ENCODE measurements around the gene CBLN3.

Gene CBLN3

GRCh38 chr14:24439257-24439656 is 9.8 kb upstream of the CBLN3 start:
- no peak for DNase-seq (ENCODE audit: low read depth in 2 of 2)

GRCh38 chr14:24438223-24439097 is 9.0 kb upstream of the CBLN3 start:
- no peak for DNase-seq (ENCODE audit: low read depth in 2 of 2)

- no peak for DNase-seq (ENCODE audit: low read depth in 2 of 2)
Observed at GRCh38 chr14:24437736-24438067, 8.2 kb upstream of the CBLN3 start.

GRCh38 chr14:24437020-24437735 is 7.7 kb upstream of the CBLN3 start:
- no peak for DNase-seq (ENCODE audit: low read depth in 2 of 2)

- DNase-seq (ENCODE audit: low read depth in 2 of 2), result no peak
Observed at GRCh38 chr14:24436355-24437019, 7.0 kb upstream of the CBLN3 start.

GRCh38 chr14:24435998-24436354 is 6.5 kb upstream of the CBLN3 start:
- no peak for DNase-seq (ENCODE audit: low read depth in 2 of 2)

- DNase-seq (ENCODE audit: low read depth in 2 of 2), result no peak
Observed at GRCh38 chr14:24435192-24435810, 5.8 kb upstream of the CBLN3 start.

- no peak for DNase-seq (ENCODE audit: low read depth in 2 of 2)
Observed at GRCh38 chr14:24434676-24435075, 5.2 kb upstream of the CBLN3 start.

GRCh38 chr14:24434036-24434435 is 4.6 kb upstream of the CBLN3 start:
- no peak for DNase-seq (ENCODE audit: low read depth in 2 of 2)

GRCh38 chr14:24432259-24433131 is 3.0 kb upstream of the CBLN3 start:
- no peak for DNase-seq (ENCODE audit: low read depth in 2 of 2)

- peak; percentile 71 to 88 for DNase-seq (ENCODE audit: low read depth in 2 of 2)
Observed at GRCh38 chr14:24431569-24432258, 2.2 kb upstream of the CBLN3 start.

GRCh38 chr14:24430682-24431568 is 1.5 kb upstream of the CBLN3 start:
- DNase-seq (ENCODE audit: low read depth in 2 of 2), result peak; percentile 53 to 67

GRCh38 chr14:24430143-24430681 is 744 bp upstream of the CBLN3 start:
- DNase-seq (ENCODE audit: low read depth in 2 of 2), result peak; percentile 25 to 54

GRCh38 chr14:24428628-24429394 is 657 bp downstream of the CBLN3 start:
- no peak for DNase-seq (ENCODE audit: low read depth in 2 of 2)

GRCh38 chr14:24427537-24428508 is 1.6 kb downstream of the CBLN3 start:
- DNase-seq (ENCODE audit: low read depth in 2 of 2), result no peak

- no peak for DNase-seq (ENCODE audit: low read depth in 2 of 2)
Observed at GRCh38 chr14:24426912-24427536, 2.4 kb downstream of the CBLN3 start.
